ENCODE data around the gene ATAD2B. TPM values are rescaled to one million over a fixed set of nuclear protein-coding genes. Genes with fewer than 3 reads are reported as not detected.

Gene ATAD2B
- 15.3 and 16.1 TPM in 2 replicates for total RNA-seq (2021; fragmentation: NEBNext Ultra II Directional; extraction: Animal tissue kit (Norgen Biotek cat#: 25700))
- polyA plus RNA-seq (2011; rRNA removed) = 2.7 and 3.4 TPM in 2 replicates
- 3.7 TPM for polyA plus RNA-seq (2011; cell fraction: cytosol; rRNA removed)
- 5.3 TPM for polyA plus RNA-seq (2011; cell fraction: nucleus; rRNA removed)
- polyA plus RNA-seq (2012, experiment 1 of 2) = 2.6 to 5.3 TPM (median 4.3 TPM) in 4 replicates
- 0.42 TPM for polyA plus RNA-seq (2012, experiment 2 of 2)
- polyA plus RNA-seq (2013, experiment 1 of 2) = 4.7 TPM
- polyA plus RNA-seq (2013, experiment 2 of 2) = 4.0 TPM
- polyA minus RNA-seq (2011; rRNA and poly(A)+ RNA removed) = 12.9 and 15.0 TPM in 2 replicates
- 7.2 TPM for polyA minus RNA-seq (2011; cell fraction: cytosol; rRNA and poly(A)+ RNA removed)
- 38.5 TPM for polyA minus RNA-seq (2011; cell fraction: nucleus; rRNA and poly(A)+ RNA removed)
- long read RNA-seq, experiment 1, partial matches to known transcripts = 2 of 6 reads
- long read RNA-seq, experiment 1, other reads (novel, unspliced or antisense) = 4 of 6 reads
- long read RNA-seq, experiment 2 = 0 reads

DNA sequence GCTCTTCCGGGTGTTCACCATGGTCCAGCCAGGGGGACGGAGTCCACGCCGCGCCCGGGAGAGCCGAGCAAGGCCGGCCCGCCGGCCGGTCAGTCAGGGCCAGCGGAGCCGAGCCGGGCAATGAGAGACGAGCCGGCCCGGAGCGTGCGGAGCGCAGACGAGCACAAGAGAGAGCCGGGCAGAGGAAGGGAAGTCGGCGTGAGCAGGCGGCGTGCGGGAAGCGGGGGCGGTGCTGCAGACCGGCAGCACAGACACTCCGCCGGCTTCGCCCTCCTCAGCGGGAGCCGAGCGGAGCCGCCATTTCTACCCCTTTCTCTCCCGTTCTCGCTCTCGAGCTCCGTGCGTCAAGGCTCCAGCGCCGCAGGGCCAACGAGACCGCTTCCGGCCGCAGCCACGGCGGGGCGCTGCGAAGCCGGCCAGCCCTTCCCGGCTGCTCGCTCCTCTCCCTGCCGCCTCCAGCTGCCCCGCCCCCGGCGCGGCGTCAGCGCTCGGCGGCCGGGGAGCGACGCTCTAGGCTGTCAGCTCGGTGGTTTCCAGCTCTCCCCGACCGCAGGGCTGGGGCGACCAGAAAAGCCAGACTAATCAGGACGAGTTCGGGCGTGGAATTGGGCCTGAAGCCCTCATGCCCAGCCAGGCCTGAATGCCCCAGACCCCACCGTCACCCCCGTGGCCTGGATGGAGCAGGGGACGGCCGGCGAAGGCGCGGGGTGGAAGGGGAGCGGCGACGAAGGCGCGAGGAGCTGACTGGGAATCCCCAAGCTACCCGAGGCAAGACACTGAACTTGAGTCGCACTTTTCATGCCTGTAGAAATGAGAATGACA is at the start of gene ATAD2B:
Gene ATAD2B, minus strand, starts transcription at position 374 of the 822 bp plus-strand sequence. Its CDS starts 353 bp downstream, at position 21.
- peak; percentile 85 to 97 for DNase-seq (ENCODE audit: low read depth in 1 of 2, low spot score in 2 of 2)
- Histone ChIP-seq H3K36me3 (ENCODE audit: control insufficient read depth in 2 of 4, insufficient read depth in 4 of 4, low read length in 3 of 4) (no peaks in the 10 kb centered on the region; a peak in 1 of 8 replicates), H2AFZ (ENCODE audit: low read length) (peak within 1 kb of the TSS; percentile 66), H4K91ac (replicated peaks; ENCODE audit: insufficient read length, low read length) (peak within 1 kb of the TSS; percentile 95), H2AK5ac (ENCODE audit: low read depth, low read length) (no peak within 1 kb of the TSS), H4K5ac (ENCODE audit: insufficient read length, low read depth, low read length) (peak within 1 kb of the TSS; percentile 100), H3K14ac (ENCODE audit: insufficient read length) (no peak within 1 kb of the TSS), H3K79me2 (ENCODE audit: control insufficient read depth in 1 of 2, insufficient read depth in 2 of 2, low read length in 2 of 2) (peaks cover 0 to 47% of the 10 kb centered on the region in 2 experiments; a peak in 3 of 4 replicates), H2BK5ac (ENCODE audit: low read depth, low read length) (peak within 1 kb of the TSS; percentile 98), H3K9ac (replicated peaks in 1 of 4; ENCODE audit: extremely low read depth in 1 of 4, low read depth in 3 of 4, low read length in 3 of 4) (peak within 1 kb of the TSS; percentile 85 to 98 (median 95)), H2BK20ac (ENCODE audit: low read length) (no peak within 1 kb of the TSS), H3K4ac (replicated peaks; ENCODE audit: insufficient read length, low read depth, low read length) (peak within 1 kb of the TSS; percentile 97), H3K18ac (ENCODE audit: extremely low read depth, low read length) (peak within 1 kb of the TSS; percentile 100), H4K8ac (ENCODE audit: extremely low read depth, insufficient read depth, low read length) (peak within 1 kb of the TSS; percentile 99), H3K56ac (replicated peaks; ENCODE audit: insufficient read length, low read depth, low read length) (peak within 1 kb of the TSS; percentile 98), H3K79me1 (ENCODE audit: low read depth, low read length) (no peaks in the 10 kb centered on the region), H3K27me3 (replicated peaks in 1 of 4; ENCODE audit: control insufficient read depth in 3 of 4, extremely low read depth in 1 of 4, insufficient read depth in 3 of 4, low read length in 3 of 4) (no peaks in the 10 kb centered on the region), H3K27ac (ENCODE audit: low read depth, low read length) (peak within 1 kb of the TSS; percentile 87), H3K4me1 (replicated peaks in 1 of 4; ENCODE audit: control insufficient read depth in 3 of 4, insufficient read depth in 4 of 4, low read length in 3 of 4) (peaks cover 0 to 2% (median under 1%) of the 10 kb centered on the region in 4 experiments; a peak in 3 of 7 replicates), H3K4me3 (ENCODE audit: extremely low read depth in 1 of 4, insufficient read depth in 2 of 4, low read depth in 3 of 4, low read length in 4 of 4) (peak within 1 kb of the TSS; percentile 69 to 90 (median 82)), H3K23ac (ENCODE audit: insufficient read length) (no peak within 1 kb of the TSS), H3K23me2 (ENCODE audit: low read depth, low read length) (peaks cover 7% of the 10 kb centered on the region), H4K20me1 (replicated peaks in 1 of 2; ENCODE audit: control insufficient read depth in 1 of 2, insufficient read depth in 2 of 2, low read length in 2 of 2) (peaks cover 0 to 1% of the 10 kb centered on the region in 2 experiments), H2BK15ac (ENCODE audit: low read length) (peak within 1 kb of the TSS; percentile 53; the same call in 1 of the 2 replicates), H2BK120ac (replicated peaks; ENCODE audit: low read depth, low read length) (peak within 1 kb of the TSS; percentile 43), H2BK12ac (ENCODE audit: low read depth, low read length) (peak within 1 kb of the TSS; percentile 62; the same call in 1 of the 2 replicates), H3K4me2 (ENCODE audit: insufficient read depth in 1 of 2, low read depth in 2 of 2, low read length in 2 of 2) (peak within 1 kb of the TSS; percentile 82 to 94), H3K9me3 (ENCODE audit: insufficient read depth in 2 of 2, low read depth in 1 of 2, low read length in 1 of 2) (no peaks in the 10 kb centered on the region)
- ChIA-PET CTCF (ENCODE audit: partially characterized antibody) (interaction anchor here (0.6 to 5.0 kb wide), 31 partner anchors 8 to 254 kb away, joined by 3 to 58 read pairs (median 4); partner anchors contain the start of genes TP53I3, UBXN2A and WDCP), POLR2A (ENCODE audit: partially characterized antibody) (interaction anchor here (0.6 to 7.0 kb wide), 37 partner anchors 9 to 246 kb away, joined by 3 to 130 read pairs (median 4); partner anchors contain the start of genes FKBP1B, MFSD2B, SF3B6 and TP53I3)
- FAIRE-seq = no peak
- 1% methylated on average over 54 of the region's 88 CpGs; no CpG with 5 or more reads in 1 of the 2 experiments for WGBS, 2 experiments (ENCODE audit: extremely low coverage in 1 of 2, insufficient coverage in 1 of 2, insufficient read length in 1 of 2, insufficient replicate concordance in 2 of 2, low coverage in 1 of 2, low lambda C conversion rate in 2 of 2, missing lambda C conversion rate in 1 of 2)
- TF ChIP-seq RBBP5 (IDR thresholded peaks at IDR 0.05; ENCODE audit: borderline replicate concordance, low read depth, low read length) (peak; percentile 79; the same call in 1 of the 2 replicates), HDAC2 (IDR thresholded peaks at IDR 0.05; ENCODE audit: borderline replicate concordance in 1 of 2, low read depth in 2 of 2, low read length in 2 of 2) (0 out of 4 replicates have a peak, but pooled peaks of 1 of the 2 experiments have one; percentile 3), RAD21 (IDR thresholded peaks at IDR 0.05 in 1 of 2, conservative IDR thresholded peaks at IDR 0.05 in 1 of 2; ENCODE audit: low read depth in 2 of 2, low read length in 2 of 2) (peak; percentile 75 to 83), SP1 (IDR thresholded peaks at IDR 0.05; ENCODE audit: low read depth, low read length) (peak; percentile 55; the same call in 1 of the 2 replicates), SP4 (IDR thresholded peaks at IDR 0.05; ENCODE audit: low read length) (peak; percentile 83; the same call in 1 of the 2 replicates), CBX5 (IDR thresholded peaks at IDR 0.05; ENCODE audit: low read depth, low read length) (no peak), RNF2 (IDR thresholded peaks at IDR 0.05; ENCODE audit: borderline replicate concordance, low read depth, low read length, missing control alignments, poor library complexity, severe bottlenecking) (no peak)

Data from H1 (cell line).